ENCODE measurements around the gene CATSPER2.
"Not testable (repeated sequence)": the region's sequence is repeated elsewhere in the genome, so short reads cannot be mapped to it uniquely, and the experiment has no call there.

The CATSPER2 gene

GRCh38 chr15:43600200-43600599 lies 48.4 kb downstream of the CATSPER2 start:
- not testable (repeated sequence) for H3K27ac ChIP-seq

- not testable (repeated sequence) for H3K27ac ChIP-seq
Measured at GRCh38 chr15:43599131-43599530, 49.5 kb downstream of the CATSPER2 start.

GRCh38 chr15:43593328-43594190 lies 55.1 kb downstream of the CATSPER2 start, which contains the start of gene CKMT1B:
Gene CKMT1B, plus strand, starts transcription at chr15:43594027. Its CDS starts 192 bp downstream, at chr15:43594219.
- not testable (repeated sequence) for H3K27ac ChIP-seq

GRCh38 chr15:43592841-43593240 lies 55.8 kb downstream of the CATSPER2 start:
- not testable (repeated sequence) for H3K27ac ChIP-seq

- not testable (repeated sequence) for H3K27ac ChIP-seq
Measured at GRCh38 chr15:43589778-43590466, 58.7 kb downstream of the CATSPER2 start, which contains the start of gene PPIP5K1. Gene PPIP5K1, minus strand, starts transcription at chr15:43590208. Its CDS starts 5,704 bp downstream, at chr15:43584504.
